GM12891 (cell line): ENCODE results near the gene SCARB2.

Source experiments
- POLR2A ChIP-seq: IDR thresholded peaks from 2 replicates; pipeline ENCODE4 v1.6.1; 2011; ENCODE audit warnings: low read depth, low read length, control low read depth
- POLR2AphosphoS5 ChIP-seq: IDR thresholded peaks from 2 replicates; pipeline ENCODE4 v1.6.1; 2011; ENCODE audit warnings: low read depth, low read length, control low read depth
- POU2F2 ChIP-seq: IDR thresholded peaks from 2 replicates; pipeline ENCODE4 v1.6.1; 2011; ENCODE audit warnings: low read depth, mild to moderate bottlenecking, control low read depth, low read length, moderate library complexity
- SPI1 ChIP-seq: IDR thresholded peaks from 2 replicates; pipeline ENCODE4 v1.6.1; 2011; ENCODE audit warnings: low read depth, low read length, control low read depth
- TAF1 ChIP-seq: IDR thresholded peaks from 2 replicates; pipeline ENCODE4 v1.6.1; 2011; ENCODE audit warnings: low read depth, low read length, control low read depth

GRCh38 chr4:76224171-76224570 lies 10.5 kb upstream of the SCARB2 start:
- no peak for TF ChIP-seq POLR2A
- no peak for TF ChIP-seq POLR2AphosphoS5
- no peak for TF ChIP-seq POU2F2
- TF ChIP-seq TAF1 = no peak
- no peak for TF ChIP-seq SPI1
